ENCODE data around the gene FCHO2.

- TF ChIP-seq POLR2AphosphoS5 (IDR thresholded peaks at IDR 0.05; ENCODE audit: borderline replicate concordance, low read depth, low read length) = no peak
- TF ChIP-seq EZH2 (IDR thresholded peaks at IDR 0.05) = no peak
- no peak for TF ChIP-seq FOXP2 (optimal IDR thresholded peaks at IDR 0.05; ENCODE audit: control extremely low read depth, extremely low read length, insufficient read depth)
Observed at GRCh38 chr5:72957337-72957736, 1.5 kb downstream of the FCHO2 start.
